Erythroblast (primary cell): ENCODE measurements around the gene SPATA16.

Experiments used
- DNase-seq, 2 experiments: peaks; one replicate each; lab custom pipeline; 2025; lab: John Stamatoyannopoulos, UW
- GATA1 ChIP-seq: IDR thresholded peaks from 2 replicates; pipeline ENCODE4 v1.6.1; 2011; ENCODE audit warnings: low read depth, mild to moderate bottlenecking, control low read depth, low read length, moderate library complexity
- POLR2A ChIP-seq: IDR thresholded peaks from 2 replicates; pipeline ENCODE4 v1.6.1; 2011; ENCODE audit warnings: mild to moderate bottlenecking, low read length

The SPATA16 gene

DNA sequence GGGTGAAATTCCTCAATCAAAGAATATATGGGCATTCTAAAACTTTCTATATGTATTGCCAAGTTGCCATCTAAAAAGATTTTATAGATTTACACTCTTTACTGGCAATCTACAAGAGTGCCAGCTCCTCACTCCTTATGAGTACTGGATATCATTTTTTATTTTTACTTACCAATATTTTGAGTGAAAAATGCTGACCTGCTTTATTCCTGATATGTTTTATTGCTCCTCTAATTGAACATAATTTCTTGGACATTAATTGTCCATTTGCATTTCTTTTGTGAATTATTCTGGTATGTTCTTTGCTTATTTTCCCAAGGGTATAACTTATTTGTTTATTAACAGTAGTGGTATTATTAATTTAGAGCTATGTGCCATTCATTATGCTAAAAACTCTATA is 293.7 kb downstream of the SPATA16 start:
- DNase-seq, result no peak
- no peak for TF ChIP-seq POLR2A
- no peak for TF ChIP-seq GATA1

DNA sequence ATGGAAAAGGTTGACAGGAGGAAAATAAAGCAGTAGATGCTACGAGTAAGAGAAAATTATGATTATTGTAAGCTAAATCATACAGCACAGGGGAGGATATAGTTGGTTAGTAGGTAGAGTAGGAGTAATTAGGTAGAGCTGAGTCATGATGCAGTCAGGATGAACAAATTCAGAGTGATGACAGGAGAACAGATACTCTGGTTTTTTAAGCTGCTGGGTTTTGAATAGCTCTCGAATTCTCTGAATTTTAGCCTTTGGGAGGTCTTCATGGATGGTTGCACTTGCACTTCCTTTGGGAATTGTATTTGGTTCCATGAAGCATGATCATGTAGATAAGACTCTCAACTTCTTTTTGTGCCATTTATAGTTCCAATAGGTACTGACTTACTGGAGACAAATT is 294.3 kb downstream of the SPATA16 start:
- TF ChIP-seq GATA1, result no peak
- no peak for TF ChIP-seq POLR2A
- no peak for DNase-seq

DNA sequence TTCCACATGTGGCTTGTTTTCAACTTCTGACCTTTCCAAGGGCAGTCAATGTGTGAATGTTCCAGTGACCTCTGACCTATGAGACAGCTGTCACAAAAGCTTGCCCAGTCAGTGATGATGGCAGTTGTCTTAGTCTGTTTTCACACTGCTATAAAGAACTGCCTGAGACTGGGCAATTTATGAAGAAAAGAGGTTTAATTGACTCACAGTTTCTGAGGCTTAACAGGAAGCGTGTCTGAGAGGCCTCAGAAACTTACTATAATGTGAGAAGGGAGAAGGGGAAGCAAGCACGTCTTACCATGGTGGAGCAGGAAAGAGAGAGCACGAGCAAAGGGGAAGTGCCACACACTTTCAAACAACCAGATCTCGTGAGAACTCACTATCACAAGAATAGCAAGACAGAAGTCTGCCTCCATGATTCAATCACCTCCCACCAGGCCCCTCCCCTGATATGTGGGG is 294.9 kb downstream of the SPATA16 start:
- DNase-seq, result no peak
- TF ChIP-seq POLR2A (no peak), GATA1 (no peak)

DNA sequence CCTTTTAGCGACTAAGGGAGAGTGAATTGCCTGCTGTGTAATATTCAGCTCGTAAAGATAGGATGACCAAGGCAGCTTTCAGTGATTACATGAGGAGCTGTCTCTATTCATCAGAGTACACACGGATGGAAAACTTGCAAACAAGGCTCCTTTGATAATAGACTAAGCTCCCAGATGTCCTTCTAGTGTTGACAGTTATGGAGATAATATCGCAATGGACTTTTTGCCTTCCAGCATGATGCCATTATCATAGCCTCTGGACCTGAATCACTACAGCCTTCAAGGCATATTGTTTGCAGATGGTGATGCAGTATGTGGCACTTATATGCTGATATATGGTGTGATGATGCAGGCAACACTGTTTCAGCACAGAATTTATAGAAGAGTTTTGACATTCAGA is 296.6 kb downstream of the SPATA16 start:
- TF ChIP-seq POLR2A (no peak), GATA1 (no peak)
- DNase-seq, result no peak

DNA sequence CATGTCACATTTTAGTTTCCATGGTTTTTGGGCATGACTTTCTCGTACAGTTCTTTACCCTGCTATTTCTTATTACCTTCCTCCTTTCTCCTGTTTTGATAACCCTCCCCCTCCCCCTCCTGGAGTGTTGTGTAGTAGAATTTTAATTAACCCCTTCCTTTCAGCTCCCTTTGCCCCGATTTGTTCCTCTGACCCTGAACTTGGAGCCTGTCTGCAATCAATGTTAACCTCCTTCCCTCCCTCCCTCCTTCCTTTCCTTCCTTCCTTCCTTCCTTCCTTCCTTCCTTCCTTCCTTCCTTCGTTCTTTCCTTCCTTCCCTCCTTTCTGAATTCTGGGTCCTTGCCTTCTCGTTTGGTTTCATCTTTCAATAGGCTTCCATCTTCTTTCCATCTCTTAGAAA is 300.1 kb downstream of the SPATA16 start:
- DNase-seq, result no peak
- TF ChIP-seq GATA1, result no peak
- TF ChIP-seq POLR2A, result no peak

DNA sequence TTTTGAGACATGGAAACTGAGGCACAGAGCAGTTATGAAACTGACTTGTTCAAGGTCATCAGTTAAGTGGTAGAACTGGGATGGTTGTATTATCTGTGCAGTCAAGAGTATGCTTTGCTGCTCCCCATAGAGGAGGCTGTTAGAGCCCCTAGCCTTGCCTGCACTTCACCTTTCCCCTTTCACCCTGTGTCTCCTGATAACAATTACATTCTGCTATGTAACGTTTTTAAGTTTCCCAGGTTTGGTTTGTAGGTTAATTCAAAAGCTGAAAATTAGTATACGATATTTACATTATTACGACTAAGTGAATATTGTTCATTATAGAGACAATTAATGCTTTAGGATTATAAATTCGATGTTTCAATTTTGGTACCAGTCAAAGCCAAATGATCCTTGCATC is 300.6 kb downstream of the SPATA16 start:
- TF ChIP-seq POLR2A (no peak), GATA1 (no peak)

DNA sequence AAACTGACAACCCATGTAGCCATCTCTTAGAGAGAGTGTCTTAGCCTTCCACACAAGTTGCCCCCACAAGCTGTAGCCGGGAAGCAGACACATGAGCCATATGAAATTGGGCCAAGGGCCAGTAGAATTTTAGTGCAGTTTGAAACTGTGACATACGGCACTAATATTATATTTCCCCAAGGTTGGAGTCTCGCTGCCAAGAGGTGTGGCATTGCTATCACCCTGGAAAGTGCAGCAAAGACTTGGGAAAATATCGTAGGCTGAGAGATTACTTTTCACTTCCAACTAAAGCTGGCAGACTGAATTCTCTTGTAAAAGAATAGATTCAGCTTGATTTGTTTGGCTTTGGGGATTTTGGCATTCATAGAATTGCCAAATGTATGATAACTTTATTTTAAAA is 301.4 kb downstream of the SPATA16 start:
- TF ChIP-seq POLR2A (no peak), GATA1 (no peak)
- DNase-seq, result no peak

More for the DNA sequence above, 300.6 kb downstream of the SPATA16 start:
- DNase-seq, result no peak
